ENCODE measurements around the gene WAPL.

Gene WAPL

DNA sequence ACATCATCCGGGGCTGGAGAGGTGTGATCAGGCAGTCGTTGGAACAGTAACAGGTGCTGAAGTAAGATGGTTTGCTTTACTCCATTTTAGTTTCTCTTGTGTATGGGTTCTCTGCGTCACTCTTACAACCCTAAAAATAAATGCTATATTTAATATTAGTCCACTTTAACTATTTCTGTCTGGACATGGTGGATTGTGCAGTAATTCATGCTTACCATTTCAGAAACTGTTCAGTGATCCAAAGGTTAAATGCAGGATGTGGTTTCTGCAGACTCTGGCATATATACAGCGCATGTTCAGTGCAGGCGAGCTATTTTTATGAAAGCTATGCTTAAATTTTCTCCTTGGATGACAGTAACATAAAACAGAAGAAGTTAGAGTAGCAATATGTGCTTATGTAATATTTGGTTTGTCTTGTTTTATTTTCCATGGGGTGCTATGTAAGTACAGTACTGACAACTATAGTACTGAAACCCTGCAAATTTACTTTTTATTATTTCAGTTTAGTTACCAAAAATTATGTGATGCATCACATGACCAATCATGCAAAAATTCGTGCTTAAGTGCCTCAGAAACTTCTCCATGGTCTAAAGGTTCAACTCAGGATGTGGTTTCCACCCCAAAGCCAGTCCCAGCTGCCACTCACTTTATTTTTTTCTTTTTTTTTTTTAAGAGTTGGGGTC lies 108.4 kb downstream of the WAPL start:
- DNase-seq (ENCODE audit: low read depth, low spot score): no peak

DNA sequence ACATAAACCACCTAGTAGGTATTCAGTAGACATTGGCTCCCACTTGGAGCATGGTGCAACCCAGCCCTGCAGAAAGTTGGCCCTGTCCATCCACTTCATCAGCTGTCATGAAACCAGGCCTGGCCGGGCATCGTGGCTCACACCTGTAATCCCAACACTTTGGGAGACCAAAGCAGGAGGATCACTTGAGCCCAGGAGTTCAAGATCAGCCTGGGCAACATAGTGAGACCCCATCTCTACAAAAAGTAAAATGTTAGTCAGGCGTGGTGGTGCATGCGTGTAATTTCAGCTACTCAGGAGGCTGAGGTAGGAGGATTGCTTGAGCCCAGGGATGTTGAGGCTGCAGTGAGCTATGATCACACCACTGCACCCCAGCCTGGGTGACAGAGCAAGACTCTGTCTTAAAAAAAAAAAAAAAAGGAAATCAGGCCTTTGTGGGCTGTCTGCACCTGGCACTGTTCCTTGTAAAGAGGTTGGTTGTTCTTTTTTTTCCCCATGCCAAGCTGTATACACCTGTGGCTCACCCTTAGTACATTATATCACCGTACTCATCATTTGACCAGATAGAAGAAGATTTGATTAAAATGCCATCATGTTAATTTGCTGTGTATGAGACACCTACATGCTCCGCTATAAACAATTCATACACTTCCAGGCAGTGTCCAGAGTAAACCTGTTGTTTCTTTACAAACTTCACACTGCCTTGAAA lies 109.6 kb downstream of the WAPL start:
- DNase-seq (ENCODE audit: low read depth, low spot score): no peak

DNA sequence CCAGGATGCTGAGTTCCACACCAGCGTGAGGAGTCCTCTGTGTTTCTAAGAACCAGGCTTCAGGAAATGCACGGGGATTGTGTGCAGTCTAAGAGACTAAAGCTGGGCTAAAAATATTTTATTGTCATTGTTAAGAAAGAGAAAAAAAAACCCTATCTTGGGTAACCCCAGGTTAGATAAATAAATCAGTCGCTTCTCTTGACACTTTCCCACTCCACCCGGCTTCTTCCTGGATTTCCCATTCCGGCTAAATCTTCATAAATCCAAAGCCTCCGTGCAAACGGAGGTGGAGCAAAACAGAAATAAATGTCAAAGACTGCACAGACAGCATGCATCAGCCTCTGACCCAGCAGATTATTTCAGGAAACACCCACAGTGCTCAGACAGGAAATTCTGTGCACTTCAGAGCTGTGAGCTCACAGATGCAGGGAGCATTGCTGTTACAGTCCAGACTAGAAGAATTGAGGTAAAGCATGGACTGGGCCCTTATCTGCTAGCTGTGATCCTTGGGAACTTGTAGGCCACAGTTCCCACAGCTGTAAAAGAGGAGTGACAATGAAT lies 110.2 kb downstream of the WAPL start:
- DNase-seq (ENCODE audit: low read depth, low spot score): no peak

- no peak for DNase-seq (ENCODE audit: low read depth, low spot score)
Observed at GRCh38 chr10:86410542-86411124, 111.0 kb downstream of the WAPL start.

- DNase-seq (ENCODE audit: low read depth, low spot score): no peak
Observed at GRCh38 chr10:86409183-86409582, 112.4 kb downstream of the WAPL start.

- DNase-seq (ENCODE audit: low read depth, low spot score): no peak
Observed at GRCh38 chr10:86403183-86403797, 118.3 kb downstream of the WAPL start.

DNA sequence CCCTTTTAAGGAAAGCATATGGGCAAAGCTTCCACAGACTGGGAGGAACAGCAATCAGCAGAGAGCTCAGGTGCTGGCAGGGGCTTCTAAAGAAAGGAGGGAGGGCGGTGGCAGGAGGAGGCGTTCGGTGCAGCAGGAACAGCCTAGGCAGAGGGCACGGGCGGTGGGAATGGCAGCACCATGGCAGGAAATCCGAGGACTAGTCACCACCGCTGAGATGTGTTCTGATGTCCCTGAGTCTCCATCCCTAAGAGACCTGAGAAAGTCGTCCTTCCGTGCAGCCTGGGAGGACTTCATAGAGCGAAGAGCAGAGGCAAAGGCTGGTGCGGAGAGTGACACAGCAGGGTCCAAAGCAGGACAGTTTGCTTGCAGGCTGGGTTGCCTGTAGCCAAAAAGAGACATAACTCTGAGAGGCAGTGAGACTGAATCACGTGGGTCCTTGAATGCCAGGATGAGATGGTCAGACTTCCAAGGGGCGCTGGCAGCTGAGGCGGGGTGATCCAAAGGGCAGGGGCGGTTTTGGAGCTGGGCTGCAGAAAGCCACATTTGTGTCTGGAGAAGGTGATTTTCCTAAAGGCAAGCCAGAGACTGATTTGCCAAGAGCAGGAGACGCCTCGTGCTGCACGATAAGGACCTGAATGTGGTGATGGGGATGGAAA lies 119.2 kb downstream of the WAPL start:
- DNase-seq (ENCODE audit: low read depth, low spot score): no peak

- no peak for DNase-seq (ENCODE audit: low read depth, low spot score)
Observed at GRCh38 chr10:86401588-86402282, 119.9 kb downstream of the WAPL start.

GRCh38 chr10:86400705-86401587 lies 120.6 kb downstream of the WAPL start:
- no peak for DNase-seq (ENCODE audit: low read depth, low spot score)

- peak; percentile 65 for DNase-seq (ENCODE audit: low read depth, low spot score)
Observed at GRCh38 chr10:86399879-86400704, 121.5 kb downstream of the WAPL start.

DNA sequence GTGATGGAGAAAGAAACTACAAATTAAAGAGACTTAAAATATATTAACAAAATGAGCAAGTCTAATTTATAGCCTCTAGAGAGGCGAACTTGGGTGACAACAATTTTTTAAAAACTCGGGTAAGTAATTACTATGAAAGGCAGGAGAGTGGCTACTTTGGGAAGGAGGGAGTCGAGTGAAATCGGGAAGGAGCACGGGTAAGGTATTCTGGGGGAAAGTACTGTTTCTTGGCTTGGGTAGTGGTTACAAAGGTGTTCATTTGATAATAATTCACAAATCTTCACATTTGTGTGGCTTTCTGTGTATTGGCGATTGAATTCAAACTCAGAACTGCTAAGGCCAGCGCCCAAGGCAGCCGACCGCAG lies 122.1 kb downstream of the WAPL start:
- DNase-seq (ENCODE audit: low read depth, low spot score): no peak

DNA sequence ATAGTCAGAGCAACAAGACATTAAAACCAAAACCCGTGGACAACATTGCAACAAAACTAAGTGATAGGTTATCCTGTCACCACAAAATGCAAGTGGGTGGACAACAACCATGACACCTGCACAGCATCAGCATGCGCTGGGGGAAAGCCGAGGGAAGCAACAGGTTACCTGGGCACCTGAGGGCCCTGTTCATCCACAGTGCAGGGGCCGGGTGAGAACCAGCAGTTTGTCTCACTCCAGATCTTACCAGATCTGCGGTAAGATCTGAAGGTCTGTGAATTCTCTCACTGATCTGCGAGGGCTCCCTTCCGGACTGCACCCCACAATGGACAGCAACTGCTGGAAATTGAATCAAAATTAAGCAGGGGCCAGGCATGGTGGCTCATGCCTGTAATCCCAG lies 124.5 kb downstream of the WAPL start:
- no peak for DNase-seq (ENCODE audit: low read depth, low spot score)

DNA sequence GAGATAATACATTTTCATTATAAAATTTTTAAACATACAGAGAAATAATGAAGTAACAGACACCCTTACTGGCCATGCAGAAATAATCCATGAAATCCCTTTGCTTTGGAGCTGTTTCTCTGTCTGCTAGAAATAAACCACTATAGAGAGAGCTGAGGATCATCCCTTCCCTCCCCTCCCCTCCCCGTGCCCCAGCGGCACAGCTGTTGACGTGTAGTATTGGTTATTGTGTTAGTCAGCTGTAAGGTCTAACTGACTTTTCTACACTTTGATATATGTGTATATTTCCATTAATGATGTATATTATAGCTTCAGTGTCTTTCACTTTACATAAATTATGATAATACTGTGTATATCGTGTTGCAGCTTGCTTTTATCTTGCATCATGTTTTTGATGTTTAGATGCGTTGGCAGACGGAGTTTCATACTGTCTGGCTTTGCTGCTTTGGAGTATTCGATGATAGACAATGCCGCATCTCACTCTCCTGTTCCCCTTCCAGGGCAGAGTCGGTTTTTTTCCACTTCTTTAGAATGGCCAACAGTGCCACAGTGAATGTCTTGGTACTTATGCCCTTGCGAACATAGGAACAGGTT lies 127.6 kb downstream of the WAPL start:
- no peak for DNase-seq (ENCODE audit: low read depth, low spot score)

GRCh38 chr10:86393362-86393761 lies 128.2 kb downstream of the WAPL start:
- no peak for DNase-seq (ENCODE audit: low read depth, low spot score)

- DNase-seq (ENCODE audit: low read depth, low spot score): no peak
Observed at GRCh38 chr10:86392723-86393094, 128.9 kb downstream of the WAPL start.

GRCh38 chr10:86391986-86392722 lies 129.4 kb downstream of the WAPL start:
- DNase-seq (ENCODE audit: low read depth, low spot score): no peak

DNA sequence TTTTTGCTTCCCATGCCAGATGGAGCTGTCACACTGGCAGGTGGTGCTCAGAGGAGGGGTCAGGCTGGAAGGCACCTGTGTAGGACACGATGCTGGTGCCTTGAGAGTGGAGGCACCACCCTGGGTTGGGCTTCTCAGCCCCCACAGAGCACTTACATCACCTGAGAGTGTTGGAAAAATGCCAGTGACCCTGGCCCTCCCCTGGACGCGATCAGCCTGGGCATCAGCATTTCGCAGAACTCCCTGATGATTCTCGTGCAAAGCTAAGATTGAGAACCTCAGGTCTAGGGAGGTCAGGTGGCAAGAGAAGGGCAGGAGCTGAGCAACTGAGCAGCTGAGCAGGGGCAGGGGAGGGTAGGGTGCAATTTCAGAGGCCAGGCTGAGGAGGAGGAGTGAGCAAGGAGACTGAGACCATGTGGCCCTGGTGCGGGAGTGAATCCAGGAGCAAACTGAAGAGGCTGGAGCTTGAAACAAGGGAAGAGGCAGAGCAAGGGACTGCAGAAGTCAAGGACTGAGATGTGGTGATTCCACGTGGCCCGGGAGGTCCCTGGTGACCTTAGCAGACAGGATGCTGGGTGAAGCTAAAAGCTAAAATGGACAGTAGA lies 130.3 kb downstream of the WAPL start:
- DNase-seq (ENCODE audit: low read depth, low spot score): no peak
